PC-3 (cell line): ENCODE results near the gene SH3GL3.

Experiments
- EZH2phosphoT487 ChIP-seq: fragments of 300-600 bp; sonication (generic); IDR thresholded peaks from 2 replicates; pipeline ENCODE4 v1.6.1; 2018; ENCODE audit warnings: mild to moderate bottlenecking, antibody characterized with exemption, low read length, borderline replicate concordance
- TF ChIP-seq, protein P1 (sequence below): fragments of 300-600 bp; sonication (generic); conservative IDR thresholded peaks from 2 replicates; pipeline ENCODE4 v1.5.1; 2017; ENCODE audit warnings: antibody characterized with exemption, low read depth, mild to moderate bottlenecking, low read length

DNA sequence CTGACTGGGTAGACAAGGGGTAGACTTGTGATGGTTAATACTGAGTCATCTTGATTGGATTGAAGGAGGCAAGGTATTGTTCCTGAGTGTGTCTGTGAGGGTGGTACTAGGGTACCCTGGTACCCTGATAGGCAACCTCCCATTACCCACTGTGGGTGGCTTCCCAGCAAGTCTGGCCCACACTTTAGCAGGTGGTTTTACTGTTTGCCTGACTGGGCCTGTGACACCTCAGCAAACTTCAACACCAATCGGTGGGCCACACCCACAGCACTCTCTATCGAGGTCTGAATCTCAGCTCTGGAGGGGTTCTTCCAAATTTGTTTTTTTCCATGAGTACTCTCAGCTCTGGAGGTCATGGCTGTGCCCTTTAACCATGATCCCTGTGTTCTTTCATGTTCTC lies 24.6 kb upstream of the SH3GL3 start:
- TF ChIP-seq, protein P1, sequence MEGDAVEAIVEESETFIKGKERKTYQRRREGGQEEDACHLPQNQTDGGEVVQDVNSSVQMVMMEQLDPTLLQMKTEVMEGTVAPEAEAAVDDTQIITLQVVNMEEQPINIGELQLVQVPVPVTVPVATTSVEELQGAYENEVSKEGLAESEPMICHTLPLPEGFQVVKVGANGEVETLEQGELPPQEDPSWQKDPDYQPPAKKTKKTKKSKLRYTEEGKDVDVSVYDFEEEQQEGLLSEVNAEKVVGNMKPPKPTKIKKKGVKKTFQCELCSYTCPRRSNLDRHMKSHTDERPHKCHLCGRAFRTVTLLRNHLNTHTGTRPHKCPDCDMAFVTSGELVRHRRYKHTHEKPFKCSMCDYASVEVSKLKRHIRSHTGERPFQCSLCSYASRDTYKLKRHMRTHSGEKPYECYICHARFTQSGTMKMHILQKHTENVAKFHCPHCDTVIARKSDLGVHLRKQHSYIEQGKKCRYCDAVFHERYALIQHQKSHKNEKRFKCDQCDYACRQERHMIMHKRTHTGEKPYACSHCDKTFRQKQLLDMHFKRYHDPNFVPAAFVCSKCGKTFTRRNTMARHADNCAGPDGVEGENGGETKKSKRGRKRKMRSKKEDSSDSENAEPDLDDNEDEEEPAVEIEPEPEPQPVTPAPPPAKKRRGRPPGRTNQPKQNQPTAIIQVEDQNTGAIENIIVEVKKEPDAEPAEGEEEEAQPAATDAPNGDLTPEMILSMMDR = no peak
- TF ChIP-seq EZH2phosphoT487 = no peak
